ENCODE measurements around the gene GRK3.
"Not testable (repeated sequence)": the region's sequence is repeated elsewhere in the genome, so short reads cannot be mapped to it uniquely, and the experiment has no call there.

- TF ChIP-seq, protein P1, sequence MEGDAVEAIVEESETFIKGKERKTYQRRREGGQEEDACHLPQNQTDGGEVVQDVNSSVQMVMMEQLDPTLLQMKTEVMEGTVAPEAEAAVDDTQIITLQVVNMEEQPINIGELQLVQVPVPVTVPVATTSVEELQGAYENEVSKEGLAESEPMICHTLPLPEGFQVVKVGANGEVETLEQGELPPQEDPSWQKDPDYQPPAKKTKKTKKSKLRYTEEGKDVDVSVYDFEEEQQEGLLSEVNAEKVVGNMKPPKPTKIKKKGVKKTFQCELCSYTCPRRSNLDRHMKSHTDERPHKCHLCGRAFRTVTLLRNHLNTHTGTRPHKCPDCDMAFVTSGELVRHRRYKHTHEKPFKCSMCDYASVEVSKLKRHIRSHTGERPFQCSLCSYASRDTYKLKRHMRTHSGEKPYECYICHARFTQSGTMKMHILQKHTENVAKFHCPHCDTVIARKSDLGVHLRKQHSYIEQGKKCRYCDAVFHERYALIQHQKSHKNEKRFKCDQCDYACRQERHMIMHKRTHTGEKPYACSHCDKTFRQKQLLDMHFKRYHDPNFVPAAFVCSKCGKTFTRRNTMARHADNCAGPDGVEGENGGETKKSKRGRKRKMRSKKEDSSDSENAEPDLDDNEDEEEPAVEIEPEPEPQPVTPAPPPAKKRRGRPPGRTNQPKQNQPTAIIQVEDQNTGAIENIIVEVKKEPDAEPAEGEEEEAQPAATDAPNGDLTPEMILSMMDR (conservative IDR thresholded peaks at IDR 0.05 in 1 of 2, IDR thresholded peaks at IDR 0.05 in 1 of 2; ENCODE audit: extremely low read depth in 1 of 2, insufficient read depth in 1 of 2, low read depth in 1 of 2, low read length in 2 of 2): not testable (repeated sequence)
- not testable (repeated sequence) for TF ChIP-seq EZH2 (IDR thresholded peaks at IDR 0.05; ENCODE audit: borderline replicate concordance, low read length)
These were observed 48.7 kb downstream of the GRK3 start for GRCh38 chr22:25613131-25613530.

All from mammary epithelial cell (primary cell).